PC-3 (cell line): ENCODE data around the gene RNF123.

Source experiments
- CTCF ChIP-seq: fragments of 300-600 bp; sonication (generic); conservative IDR thresholded peaks from 2 replicates; pipeline ENCODE4 v1.5.1; 2017; ENCODE audit warnings: antibody characterized with exemption, low read depth, mild to moderate bottlenecking, low read length
- EZH2phosphoT487 ChIP-seq: fragments of 300-600 bp; sonication (generic); IDR thresholded peaks from 2 replicates; pipeline ENCODE4 v1.6.1; 2018; ENCODE audit warnings: mild to moderate bottlenecking, antibody characterized with exemption, low read length, borderline replicate concordance

- TF ChIP-seq CTCF, result no peak
- no peak for TF ChIP-seq EZH2phosphoT487
These were observed 17.7 kb downstream of the RNF123 start for GRCh38 chr3:49707113-49707480.
